ENCODE data around the gene CLNK.

The CLNK gene

DNA sequence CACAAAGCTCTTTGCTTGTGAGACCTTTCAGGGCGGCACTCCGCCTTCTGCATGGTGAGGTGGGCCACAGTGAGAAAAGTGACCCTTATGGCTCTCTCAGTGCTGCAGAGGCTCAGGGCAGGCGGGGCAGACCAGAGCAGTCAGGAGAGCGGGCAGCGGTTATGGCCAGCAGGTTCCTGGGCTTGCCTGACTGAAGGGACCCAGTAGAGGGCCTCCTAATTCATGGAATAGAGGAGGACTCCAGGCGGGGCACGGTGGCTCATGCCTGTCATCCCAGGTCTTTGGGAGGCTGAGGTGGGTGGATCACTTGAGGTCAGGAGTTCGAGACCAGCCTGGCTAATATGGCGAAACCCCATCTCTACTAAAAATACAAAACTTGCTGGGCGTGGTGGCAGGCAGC, 91.4 kb downstream of the CLNK start:
- H2AFZ ChIP-seq (ENCODE audit: low read length), result no peak overlapping the region
- H3K4me1 ChIP-seq (ENCODE audit: insufficient read depth, low read length, severe bottlenecking), result no peaks in the 10 kb centered on the region
- no peak overlapping the region for H3K4me2 ChIP-seq (ENCODE audit: low read length)
- no peak overlapping the region for H3K9ac ChIP-seq (ENCODE audit: low read length)
- H3K79me2 ChIP-seq (ENCODE audit: insufficient read depth, low read length), result no peaks in the 10 kb centered on the region
- H3K27me3 ChIP-seq (ENCODE audit: insufficient read depth, low read length), result no peaks in the 10 kb centered on the region
- TF ChIP-seq CTCF (IDR thresholded peaks at IDR 0.05; ENCODE audit: low read length), result no peak
- TF ChIP-seq EZH2 (IDR thresholded peaks at IDR 0.05; ENCODE audit: borderline replicate concordance, low read length), result no peak
- no peaks in the 10 kb centered on the region for H3K9me2 ChIP-seq (ENCODE audit: low read depth, low read length)
- H3F3A ChIP-seq (ENCODE audit: insufficient read depth, low read length), result no peaks in the 10 kb centered on the region
- no peaks in the 10 kb centered on the region for H3K36me3 ChIP-seq (ENCODE audit: insufficient read depth, low read length)
- H3K4me3 ChIP-seq (ENCODE audit: low read depth, low read length, poor library complexity, severe bottlenecking), result no peak overlapping the region
- no peaks in the 10 kb centered on the region for H3K9me3 ChIP-seq (ENCODE audit: low read length)
- no peaks in the 10 kb centered on the region for H4K20me1 ChIP-seq (ENCODE audit: insufficient read depth, low read length)
- no peak overlapping the region for H3K27ac ChIP-seq (ENCODE audit: low read depth, low read length, poor library complexity, severe bottlenecking)

GRCh38 chr4:10590896-10591295, 93.7 kb downstream of the CLNK start:
- H3K27ac ChIP-seq (ENCODE audit: low read depth, low read length, poor library complexity, severe bottlenecking), result no peak overlapping the region
- H3K9me2 ChIP-seq (ENCODE audit: low read depth, low read length), result no peaks in the 10 kb centered on the region
- no peak overlapping the region for H3K4me2 ChIP-seq (ENCODE audit: low read length)
- H3K9me3 ChIP-seq (ENCODE audit: low read length), result no peaks in the 10 kb centered on the region
- H4K20me1 ChIP-seq (ENCODE audit: insufficient read depth, low read length), result no peaks in the 10 kb centered on the region
- H2AFZ ChIP-seq (ENCODE audit: low read length), result no peak overlapping the region
- H3K9ac ChIP-seq (ENCODE audit: low read length), result no peak overlapping the region
- no peaks in the 10 kb centered on the region for H3F3A ChIP-seq (ENCODE audit: insufficient read depth, low read length)
- TF ChIP-seq EZH2 (IDR thresholded peaks at IDR 0.05; ENCODE audit: borderline replicate concordance, low read length), result no peak
- no peak for TF ChIP-seq CTCF (IDR thresholded peaks at IDR 0.05; ENCODE audit: low read length)
- no peaks in the 10 kb centered on the region for H3K4me1 ChIP-seq (ENCODE audit: insufficient read depth, low read length, severe bottlenecking)
- no peaks in the 10 kb centered on the region for H3K79me2 ChIP-seq (ENCODE audit: insufficient read depth, low read length)
- H3K4me3 ChIP-seq (ENCODE audit: low read depth, low read length, poor library complexity, severe bottlenecking), result no peak overlapping the region
- no peaks in the 10 kb centered on the region for H3K36me3 ChIP-seq (ENCODE audit: insufficient read depth, low read length)
- H3K27me3 ChIP-seq (ENCODE audit: insufficient read depth, low read length), result no peaks in the 10 kb centered on the region

GRCh38 chr4:10589799-10590198, 94.8 kb downstream of the CLNK start:
- no peaks in the 10 kb centered on the region for H3K4me1 ChIP-seq (ENCODE audit: insufficient read depth, low read length, severe bottlenecking)
- TF ChIP-seq EZH2 (IDR thresholded peaks at IDR 0.05; ENCODE audit: borderline replicate concordance, low read length) (no peak), CTCF (IDR thresholded peaks at IDR 0.05; ENCODE audit: low read length) (no peak)
- H2AFZ ChIP-seq (ENCODE audit: low read length), result no peak overlapping the region
- no peaks in the 10 kb centered on the region for H3K27me3 ChIP-seq (ENCODE audit: insufficient read depth, low read length)
- H3K9me2 ChIP-seq (ENCODE audit: low read depth, low read length), result no peaks in the 10 kb centered on the region
- no peaks in the 10 kb centered on the region for H3F3A ChIP-seq (ENCODE audit: insufficient read depth, low read length)
- no peak overlapping the region for H3K4me3 ChIP-seq (ENCODE audit: low read depth, low read length, poor library complexity, severe bottlenecking)
- no peak overlapping the region for H3K27ac ChIP-seq (ENCODE audit: low read depth, low read length, poor library complexity, severe bottlenecking)
- H3K9me3 ChIP-seq (ENCODE audit: low read length), result no peaks in the 10 kb centered on the region
- H3K79me2 ChIP-seq (ENCODE audit: insufficient read depth, low read length), result no peaks in the 10 kb centered on the region
- no peak overlapping the region for H3K4me2 ChIP-seq (ENCODE audit: low read length)
- no peaks in the 10 kb centered on the region for H3K36me3 ChIP-seq (ENCODE audit: insufficient read depth, low read length)
- H3K9ac ChIP-seq (ENCODE audit: low read length), result no peak overlapping the region
- no peaks in the 10 kb centered on the region for H4K20me1 ChIP-seq (ENCODE audit: insufficient read depth, low read length)

Data from OCI-LY1 (cell line).